K562 (cell line): ENCODE data around the gene CDKN1C. TPM values are rescaled to one million over a fixed set of nuclear protein-coding genes. Genes with fewer than 3 reads are reported as not detected.

Source experiments
- ATAC-seq: fragments of 200-7000 bp; cut with Tn5 transposase; 3 replicates; pipeline ENCODE4 v1.9.1; 2020; ENCODE audit warnings: moderate library complexity
- BruUV-seq: library from RNA; stranded (reverse); fragments of 400-500 nt; replicated peaks from 2 replicates; lab custom pipeline; 2021; lab: Mats Ljungman, UMichigan
- CTCF ChIA-PET: fragments of 300-600 bp; formaldehyde crosslinking; extraction: SDS; loops from one replicate; lab custom pipeline; 2021; ENCODE audit warnings: low intra/inter-chr PET ratio; lab: Yijun Ruan, JAX
- POLR2A ChIA-PET: fragments of 300-600, 350-650 bp; sonication (Branson Sonifier 250); formaldehyde crosslinking; extraction: SDS; loops from one replicate; lab custom pipeline; 2021; ENCODE audit warnings: antibody characterized with exemption, inconsistent platforms; lab: Yijun Ruan, JAX
- DNase-seq, 4 experiments: peaks; one replicate each; pipeline versions ENCODE4 v3.0.0 to v3.0.0-alpha.2; 2011 to 2018; ENCODE audit warnings: low spot score in 3 of 4, mixed read lengths in 3 of 4; ENCODE audit errors: extremely low read depth in 1 of 4
- FAIRE-seq: peaks from 2 replicates; lab custom pipeline; 2011; peaks lifted over from hg19 to GRCh38; lab: Jason Lieb, UNC
- H2AFZ ChIP-seq: 2 replicates; pipeline ENCODE4 v1.6.0; 2011; ENCODE audit warnings: low read depth, low read length, control low read depth, inconsistent platforms
- H3K27ac ChIP-seq: fragments of 200-600 bp; 3 replicates; pipeline ENCODE4 v1.8.0; 2011; ENCODE audit warnings: low read depth, mild to moderate bottlenecking, control low read depth, inconsistent platforms, low read length, moderate library complexity, mixed read lengths; ENCODE audit errors: extremely low read depth
- H3K27me3 ChIP-seq, 2 experiments: fragments of 300-600 bp in 1 of 2; 2 replicates in 1 of 2; 3 replicates in 1 of 2; pipeline versions ENCODE4 v1.6.0 to v1.8.0; 2011; ENCODE audit warnings: inconsistent platforms in 2 of 2, low read length in 2 of 2, mild to moderate bottlenecking in 1 of 2, mixed read lengths in 1 of 2, moderate library complexity in 1 of 2; ENCODE audit not compliant: control insufficient read depth in 2 of 2, insufficient read depth in 2 of 2
- H3K36me3 ChIP-seq: fragments of 300-600 bp; 3 replicates; pipeline ENCODE4 v1.8.0; 2011; ENCODE audit warnings: mild to moderate bottlenecking, low read length, inconsistent platforms; ENCODE audit not compliant: control insufficient read depth, insufficient read depth
- H3K4me1 ChIP-seq, 2 experiments: fragments of 200-600 bp in 1 of 2; replicated peaks in 1 of 2; 2 replicates in 1 of 2; 3 replicates in 1 of 2; pipeline versions ENCODE4 v1.5.1 to v1.8.0; 2011; ENCODE audit warnings: inconsistent platforms in 2 of 2, low read length in 2 of 2, mild to moderate bottlenecking in 1 of 2, mixed read lengths in 1 of 2, moderate library complexity in 1 of 2; ENCODE audit not compliant: control insufficient read depth in 2 of 2, insufficient read depth in 2 of 2
- H3K4me2 ChIP-seq: 2 replicates; pipeline ENCODE4 v1.6.1; 2011; ENCODE audit warnings: low read length, control low read depth, inconsistent platforms, mixed read lengths; ENCODE audit not compliant: insufficient read depth
- H3K4me3 ChIP-seq: fragments of 200-600 bp; sonication (generic), shearing (Covaris generic); 2 replicates; pipeline ENCODE4 v1.5.1; 2016; ENCODE audit warnings: control low read depth, inconsistent platforms
- H3K79me2 ChIP-seq: fragments of 200-600 bp; 3 replicates; pipeline ENCODE4 v1.8.0; 2011; ENCODE audit warnings: low read length, inconsistent platforms; ENCODE audit not compliant: control insufficient read depth, insufficient read depth
- H3K9ac ChIP-seq, 2 experiments: 2 replicates each; pipeline versions ENCODE4 v1.6.0 to v1.6.1; 2011; ENCODE audit warnings: low read depth in 2 of 2, low read length in 2 of 2, control low read depth in 1 of 2, inconsistent platforms in 1 of 2, mild to moderate bottlenecking in 1 of 2, mixed read lengths in 1 of 2; ENCODE audit not compliant: insufficient read depth in 1 of 2
- H3K9me1 ChIP-seq: one replicate; pipeline ENCODE4 v1.6.0; 2011; ENCODE audit warnings: inconsistent platforms, mild to moderate bottlenecking, low read length, moderate library complexity; ENCODE audit not compliant: control insufficient read depth, insufficient read depth
- H3K9me3 ChIP-seq: replicated peaks from 2 replicates; pipeline ENCODE4 v1.5.1; 2011; ENCODE audit warnings: low read depth, low read length, inconsistent platforms; ENCODE audit not compliant: control insufficient read depth, insufficient read depth
- H4K20me1 ChIP-seq: replicated peaks from 2 replicates; pipeline ENCODE4 v1.6.1; 2011; ENCODE audit warnings: low read length, inconsistent platforms, mixed read lengths; ENCODE audit not compliant: control insufficient read depth, insufficient read depth
- BHLHE40 ChIP-seq: IDR thresholded peaks from 2 replicates; pipeline ENCODE4 v1.6.1; 2011; ENCODE audit warnings: low read length, improper control_type of control experiment
- EGR1 ChIP-seq: fragments of 450-650 bp; conservative IDR thresholded peaks from 2 replicates; pipeline ENCODE4 v1.6.1; 2017; ENCODE audit warnings: mild to moderate bottlenecking
- ETS2 ChIP-seq: IDR thresholded peaks from 2 replicates; pipeline ENCODE4 v1.6.1; 2016; ENCODE audit warnings: borderline replicate concordance, missing genetic modification characterization, mild to moderate bottlenecking, moderate library complexity, missing compliant biosample characterization; ENCODE audit not compliant: poor library complexity, severe bottlenecking
- HDAC2 ChIP-seq: fragments of 450-650 bp; IDR thresholded peaks from 2 replicates; pipeline ENCODE4 v1.6.1; 2016; ENCODE audit warnings: mild to moderate bottlenecking
- HNRNPLL ChIP-seq: fragments of 200-400 bp; formaldehyde crosslinking; IDR thresholded peaks from 2 replicates; pipeline ENCODE4 v1.6.1; 2017; ENCODE audit warnings: low read length, low read depth, mild to moderate bottlenecking; ENCODE audit not compliant: poor library complexity, severe bottlenecking
- PKNOX1 ChIP-seq: fragments of 450-650 bp; IDR thresholded peaks from 2 replicates; pipeline ENCODE4 v1.6.1; 2016
- TSC22D4 ChIP-seq: fragments of 450-650 bp; IDR thresholded peaks from 2 replicates; pipeline ENCODE4 v1.6.1; 2016; ENCODE audit warnings: missing genetic modification characterization, missing biosample characterization, control low read depth
- ZKSCAN1 ChIP-seq: fragments of 150-350 bp; IDR thresholded peaks from 2 replicates; pipeline ENCODE4 v1.6.1; 2016; ENCODE audit warnings: low read depth, low read length
- ZNF24 ChIP-seq: fragments of 450-650 bp; IDR thresholded peaks from 2 replicates; pipeline ENCODE4 v1.6.1; 2016
- ZNF347 ChIP-seq: fragments of 450-650 bp; formaldehyde crosslinking; IDR thresholded peaks from 2 replicates; pipeline ENCODE4 v1.4.0; 2020; ENCODE audit warnings: low read depth, mild to moderate bottlenecking, moderate library complexity
- WGBS: fragments of 100-300 bp; shearing (Covaris generic); methylation state at CpG from one replicate; pipeline ENCODE4 v1.1.6; 2016; ENCODE audit warnings: low coverage, mixed read lengths; ENCODE audit not compliant: insufficient coverage; ENCODE audit errors: missing lambda C conversion rate; 5-methylcytosine and 5-hydroxymethylcytosine counted together
- in situ Hi-C: fragments of 300-500 bp; cut with MboI; formaldehyde crosslinking; loops from 4 replicates; pipeline ENCODE4 v1.15.0; 2018; ENCODE audit warnings: inconsistent platforms, mixed read lengths
- intact Hi-C: fragments of 100-400 bp; cut with micrococcal nuclease; formaldehyde crosslinking; loops from 2 replicates; pipeline ENCODE4 v1.14.2; 2022
- polyA plus RNA-seq, 8 experiments: library from polyadenylated mRNA; depleted of rRNA in 4 of 8; stranded (reverse) in 5 of 8; unstranded in 3 of 8; fragments of >200 nt; fragmentation: Nextera tagmentation in 2 of 8; fragmentation: Illumina TruSeq in 1 of 8; extraction: Ambion mirVana in 2 of 8; extraction: Trizol in 1 of 8; gene quantifications; 2 replicates each; pipeline versions ENCODE4 v1.2.1 to v1.2.3, GENCODE V29; 2011 to 2014; ENCODE audit warnings: inconsistent platforms in 1 of 8, missing spikeins in 1 of 8
- total RNA-seq, 7 experiments: library from RNA; depleted of rRNA in 6 of 7; stranded (reverse); fragments of >200 nt in 6 of 7; fragmentation: Illumina TruSeq in 2 of 7; extraction: Trizol in 2 of 7; gene quantifications; 2 replicates each; pipeline versions ENCODE4 v1.2.1 to v1.2.3, GENCODE V29; 2011 to 2021; ENCODE audit warnings: low replicate concordance in 1 of 7
- TF ChIP-seq, protein P1 (sequence below): fragments of 450-650 bp; formaldehyde crosslinking; IDR thresholded peaks from 2 replicates; pipeline ENCODE4 v1.4.0; 2020; ENCODE audit warnings: mild to moderate bottlenecking, moderate library complexity
- TF ChIP-seq, protein P2 (sequence below): sonication (generic); formaldehyde crosslinking; IDR thresholded peaks from 2 replicates; pipeline ENCODE4 v1.8.1; 2023; ENCODE audit warnings: mild to moderate bottlenecking, missing genetic modification reagents
- TF ChIP-seq, protein P3 (sequence below): IDR thresholded peaks from 2 replicates; pipeline ENCODE4 v1.6.1; 2016; ENCODE audit warnings: missing genetic modification characterization, missing compliant biosample characterization

Gene CDKN1C
- total and polyA plus RNA-seq, 9 of the 15 experiments (the other 6 are each of a cell fraction or from before 2014, with no cell fraction given), result 2.8 to 21.1 (median 9.3) TPM

GRCh38 chr11:2868506-2869133, 17.0 kb downstream of the CDKN1C start (continued):
- TF ChIP-seq, protein P1, sequence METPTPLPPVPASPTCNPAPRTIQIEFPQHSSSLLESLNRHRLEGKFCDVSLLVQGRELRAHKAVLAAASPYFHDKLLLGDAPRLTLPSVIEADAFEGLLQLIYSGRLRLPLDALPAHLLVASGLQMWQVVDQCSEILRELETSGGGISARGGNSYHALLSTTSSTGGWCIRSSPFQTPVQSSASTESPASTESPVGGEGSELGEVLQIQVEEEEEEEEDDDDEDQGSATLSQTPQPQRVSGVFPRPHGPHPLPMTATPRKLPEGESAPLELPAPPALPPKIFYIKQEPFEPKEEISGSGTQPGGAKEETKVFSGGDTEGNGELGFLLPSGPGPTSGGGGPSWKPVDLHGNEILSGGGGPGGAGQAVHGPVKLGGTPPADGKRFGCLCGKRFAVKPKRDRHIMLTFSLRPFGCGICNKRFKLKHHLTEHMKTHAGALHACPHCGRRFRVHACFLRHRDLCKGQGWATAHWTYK (CRISPR knock-in tag), result no peak
- peak; percentile 42 for TF ChIP-seq EGR1
- TF ChIP-seq ZNF24, result peak; percentile 83

DNA sequence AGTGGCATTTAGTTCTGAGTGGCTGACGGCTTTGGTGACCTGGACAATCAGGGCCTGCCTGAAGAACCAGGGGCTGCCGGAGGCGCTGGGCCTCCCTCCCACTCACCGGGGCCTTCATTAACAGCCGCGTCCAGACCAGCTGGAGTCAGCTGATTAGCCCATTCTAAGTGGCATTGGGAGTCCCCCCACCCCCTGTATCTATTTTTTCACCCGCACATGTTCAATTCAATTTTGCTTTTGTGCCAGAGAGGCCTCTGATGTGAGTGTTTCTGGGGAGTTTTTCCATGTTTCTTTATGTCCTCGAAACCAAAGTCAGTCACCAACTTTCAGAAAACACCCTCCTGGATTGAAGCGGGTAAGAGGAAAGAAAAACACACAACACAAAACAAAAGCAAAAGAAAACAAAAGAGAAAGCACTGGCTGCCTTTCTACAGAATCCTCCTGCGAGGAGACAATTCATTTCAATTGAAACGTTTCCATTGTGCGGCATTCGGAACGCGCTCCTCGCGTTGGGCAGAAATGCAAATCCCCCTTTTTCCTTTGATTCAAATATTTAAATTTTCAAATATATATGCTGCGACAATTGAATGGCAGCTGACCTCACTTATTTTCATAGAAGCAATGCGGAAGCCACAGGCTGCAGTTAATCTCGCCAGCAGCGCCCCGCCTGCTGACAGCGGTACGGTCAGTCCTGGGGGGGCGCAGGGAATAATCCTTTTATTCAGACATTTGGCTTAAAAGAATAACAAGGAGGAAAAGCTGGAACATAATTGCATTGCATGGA, 17.7 kb downstream of the CDKN1C start:
- no TSS peak for BruUV-seq
- FAIRE-seq (peak; percentile 92), ATAC-seq (peak; percentile 84), DNase-seq (peak; percentile 79 to 89 (median 86))
- H3K27ac ChIP-seq, result peak overlapping the region; percentile 66
- 17% methylated on average over 25 of the region's 25 CpGs for WGBS
- H3K27me3 ChIP-seq, result no peaks in the 10 kb centered on the region
- H3K9ac ChIP-seq, result peak overlapping the region; percentile 55 to 61; a peak in 2 of 4 replicates
- H3K4me3 ChIP-seq, result no peak overlapping the region
- H2AFZ ChIP-seq, result peak overlapping the region; percentile 90
- no peaks in the 10 kb centered on the region for H3K9me1 ChIP-seq
- H3K4me2 ChIP-seq, result peak overlapping the region; percentile 32
- intact Hi-C loops, result loop anchor here (2.0 kb wide), 1 partner anchor 15 kb away; no protein-coding TSS in a partner anchor
- H3K9me3 ChIP-seq, result peaks cover 7% of the 10 kb centered on the region
- H3K36me3 ChIP-seq, result no peaks in the 10 kb centered on the region
- in situ Hi-C loops, result no loop called here
- POLR2A ChIA-PET, result interaction anchor here (0.5 to 1.0 kb wide), 5 partner anchors 13 to 113 kb away, joined by 3 to 5 read pairs (median 3); partner anchors contain the start of gene PHLDA2
- CTCF ChIA-PET, result no interaction called here
- no peaks in the 10 kb centered on the region for H4K20me1 ChIP-seq
- no peaks in the 10 kb centered on the region for H3K79me2 ChIP-seq
- peaks cover 10 to 50% of the 10 kb centered on the region in 2 experiments; a peak in 4 of 5 replicates for H3K4me1 ChIP-seq
- TF ChIP-seq TSC22D4 (tag) (no peak), ZNF347 (CRISPR knock-in tag) (no peak), BHLHE40 (no peak), ZKSCAN1 (no peak), HNRNPLL (no peak), HDAC2 (no peak), ETS2 (no peak), PKNOX1 (peak; percentile 86)
- TF ChIP-seq, protein P2, sequence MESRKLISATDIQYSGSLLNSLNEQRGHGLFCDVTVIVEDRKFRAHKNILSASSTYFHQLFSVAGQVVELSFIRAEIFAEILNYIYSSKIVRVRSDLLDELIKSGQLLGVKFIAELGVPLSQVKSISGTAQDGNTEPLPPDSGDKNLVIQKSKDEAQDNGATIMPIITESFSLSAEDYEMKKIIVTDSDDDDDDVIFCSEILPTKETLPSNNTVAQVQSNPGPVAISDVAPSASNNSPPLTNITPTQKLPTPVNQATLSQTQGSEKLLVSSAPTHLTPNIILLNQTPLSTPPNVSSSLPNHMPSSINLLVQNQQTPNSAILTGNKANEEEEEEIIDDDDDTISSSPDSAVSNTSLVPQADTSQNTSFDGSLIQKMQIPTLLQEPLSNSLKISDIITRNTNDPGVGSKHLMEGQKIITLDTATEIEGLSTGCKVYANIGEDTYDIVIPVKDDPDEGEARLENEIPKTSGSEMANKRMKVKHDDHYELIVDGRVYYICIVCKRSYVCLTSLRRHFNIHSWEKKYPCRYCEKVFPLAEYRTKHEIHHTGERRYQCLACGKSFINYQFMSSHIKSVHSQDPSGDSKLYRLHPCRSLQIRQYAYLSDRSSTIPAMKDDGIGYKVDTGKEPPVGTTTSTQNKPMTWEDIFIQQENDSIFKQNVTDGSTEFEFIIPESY (CRISPR knock-in tag), result no peak
- TF ChIP-seq, protein P3, sequence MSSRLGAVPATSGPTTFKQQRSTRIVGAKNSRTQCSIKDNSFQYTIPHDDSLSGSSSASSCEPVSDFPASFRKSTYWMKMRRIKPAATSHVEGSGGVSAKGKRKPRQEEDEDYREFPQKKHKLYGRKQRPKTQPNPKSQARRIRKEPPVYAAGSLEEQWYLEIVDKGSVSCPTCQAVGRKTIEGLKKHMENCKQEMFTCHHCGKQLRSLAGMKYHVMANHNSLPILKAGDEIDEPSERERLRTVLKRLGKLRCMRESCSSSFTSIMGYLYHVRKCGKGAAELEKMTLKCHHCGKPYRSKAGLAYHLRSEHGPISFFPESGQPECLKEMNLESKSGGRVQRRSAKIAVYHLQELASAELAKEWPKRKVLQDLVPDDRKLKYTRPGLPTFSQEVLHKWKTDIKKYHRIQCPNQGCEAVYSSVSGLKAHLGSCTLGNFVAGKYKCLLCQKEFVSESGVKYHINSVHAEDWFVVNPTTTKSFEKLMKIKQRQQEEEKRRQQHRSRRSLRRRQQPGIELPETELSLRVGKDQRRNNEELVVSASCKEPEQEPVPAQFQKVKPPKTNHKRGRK (tag), result no peak
